DND-41 (cell line): ENCODE measurements around the gene ST8SIA2.

Experiments used
- EZH2 ChIP-seq: IDR thresholded peaks from 3 replicates; pipeline ENCODE4 v1.6.1; 2012; ENCODE audit warnings: borderline replicate concordance, low read depth, mild to moderate bottlenecking, moderate library complexity, low read length, inconsistent platforms; ENCODE audit not compliant: severe bottlenecking
- TF ChIP-seq, protein P1 (sequence below): IDR thresholded peaks from 2 replicates; pipeline ENCODE4 v1.5.1; 2012; ENCODE audit warnings: borderline replicate concordance, low read length, moderate library complexity, mild to moderate bottlenecking; ENCODE audit not compliant: poor library complexity, severe bottlenecking; ENCODE audit errors: extremely low read depth

DNA sequence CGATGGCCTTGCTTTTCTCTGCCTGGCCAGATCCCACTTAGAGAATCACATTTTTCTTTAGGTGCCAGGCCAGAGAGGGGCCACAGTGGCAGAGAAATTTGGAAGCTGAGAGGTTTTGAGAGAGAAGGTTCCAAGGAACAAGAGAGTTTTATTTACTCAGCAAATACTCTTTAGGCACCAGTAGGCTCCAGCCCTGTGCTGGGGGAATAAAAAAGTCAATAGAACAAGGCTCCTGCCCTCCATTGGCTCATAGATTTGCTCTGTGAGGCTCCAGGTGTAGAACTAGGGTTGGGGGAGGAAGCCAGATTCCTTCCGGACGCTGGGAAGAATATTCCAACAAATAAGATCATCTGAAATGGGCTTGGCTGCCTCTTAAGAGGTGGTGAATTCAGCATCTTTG, 59.9 kb downstream of the ST8SIA2 start:
- no peak for TF ChIP-seq EZH2
- TF ChIP-seq, protein P1, sequence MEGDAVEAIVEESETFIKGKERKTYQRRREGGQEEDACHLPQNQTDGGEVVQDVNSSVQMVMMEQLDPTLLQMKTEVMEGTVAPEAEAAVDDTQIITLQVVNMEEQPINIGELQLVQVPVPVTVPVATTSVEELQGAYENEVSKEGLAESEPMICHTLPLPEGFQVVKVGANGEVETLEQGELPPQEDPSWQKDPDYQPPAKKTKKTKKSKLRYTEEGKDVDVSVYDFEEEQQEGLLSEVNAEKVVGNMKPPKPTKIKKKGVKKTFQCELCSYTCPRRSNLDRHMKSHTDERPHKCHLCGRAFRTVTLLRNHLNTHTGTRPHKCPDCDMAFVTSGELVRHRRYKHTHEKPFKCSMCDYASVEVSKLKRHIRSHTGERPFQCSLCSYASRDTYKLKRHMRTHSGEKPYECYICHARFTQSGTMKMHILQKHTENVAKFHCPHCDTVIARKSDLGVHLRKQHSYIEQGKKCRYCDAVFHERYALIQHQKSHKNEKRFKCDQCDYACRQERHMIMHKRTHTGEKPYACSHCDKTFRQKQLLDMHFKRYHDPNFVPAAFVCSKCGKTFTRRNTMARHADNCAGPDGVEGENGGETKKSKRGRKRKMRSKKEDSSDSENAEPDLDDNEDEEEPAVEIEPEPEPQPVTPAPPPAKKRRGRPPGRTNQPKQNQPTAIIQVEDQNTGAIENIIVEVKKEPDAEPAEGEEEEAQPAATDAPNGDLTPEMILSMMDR: no peak
